Lower leg skin (tissue), 3 donors: Measurements from ENCODE around the gene AKR1C1.

Experiments
- POLR2A ChIP-seq, 2 donors: fragments of 450-650 bp; IDR thresholded peaks; one replicate each; pipeline ENCODE4 v1.6.1; 2016 to 2017; ENCODE audit warnings: antibody characterized with exemption in 2 of 2, mild to moderate bottlenecking in 1 of 2, moderate library complexity in 1 of 2
- TF ChIP-seq, protein P1 (sequence below), 3 donors: fragments of 450-650 bp; IDR thresholded peaks; one replicate each; pipeline ENCODE4 v1.5.1; 2016; ENCODE audit warnings: antibody characterized with exemption in 3 of 3, mild to moderate bottlenecking in 3 of 3, moderate library complexity in 2 of 3

- TF ChIP-seq, protein P1, sequence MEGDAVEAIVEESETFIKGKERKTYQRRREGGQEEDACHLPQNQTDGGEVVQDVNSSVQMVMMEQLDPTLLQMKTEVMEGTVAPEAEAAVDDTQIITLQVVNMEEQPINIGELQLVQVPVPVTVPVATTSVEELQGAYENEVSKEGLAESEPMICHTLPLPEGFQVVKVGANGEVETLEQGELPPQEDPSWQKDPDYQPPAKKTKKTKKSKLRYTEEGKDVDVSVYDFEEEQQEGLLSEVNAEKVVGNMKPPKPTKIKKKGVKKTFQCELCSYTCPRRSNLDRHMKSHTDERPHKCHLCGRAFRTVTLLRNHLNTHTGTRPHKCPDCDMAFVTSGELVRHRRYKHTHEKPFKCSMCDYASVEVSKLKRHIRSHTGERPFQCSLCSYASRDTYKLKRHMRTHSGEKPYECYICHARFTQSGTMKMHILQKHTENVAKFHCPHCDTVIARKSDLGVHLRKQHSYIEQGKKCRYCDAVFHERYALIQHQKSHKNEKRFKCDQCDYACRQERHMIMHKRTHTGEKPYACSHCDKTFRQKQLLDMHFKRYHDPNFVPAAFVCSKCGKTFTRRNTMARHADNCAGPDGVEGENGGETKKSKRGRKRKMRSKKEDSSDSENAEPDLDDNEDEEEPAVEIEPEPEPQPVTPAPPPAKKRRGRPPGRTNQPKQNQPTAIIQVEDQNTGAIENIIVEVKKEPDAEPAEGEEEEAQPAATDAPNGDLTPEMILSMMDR (IDR thresholded peaks at IDR 0.05), result no peak
- TF ChIP-seq POLR2A (IDR thresholded peaks at IDR 0.05), result no peak
Observed at GRCh38 chr10:4941540-4942330, 21.5 kb upstream of the AKR1C1 start.
